ENCODE results near the gene NGFR. TPM values are rescaled to one million over a fixed set of nuclear protein-coding genes. Genes with fewer than 3 reads are reported as not detected.
"Not testable (repeated sequence)": the region's sequence is repeated elsewhere in the genome, so short reads cannot be mapped to it uniquely, and the experiment has no call there.

Gene NGFR
- polyA plus RNA-seq, 3 donors, result 2.0 to 55.6 (median 36.7) TPM

- WGBS, 3 donors, result 86 to 94% (median 89%) methylated on average over 18 to 20 of the region's 20 CpGs
- H3K27ac ChIP-seq (ENCODE audit: low read depth, low read length), result no peak overlapping the region
Observed at GRCh38 chr17:49549691-49550678, 54.9 kb downstream of the NGFR start.

GRCh38 chr17:49550764-49551163 is 55.7 kb downstream of the NGFR start:
- WGBS, 3 donors, result 91 to 96% (median 93%) methylated on average over 9 of the region's 9 CpGs
- H3K27ac ChIP-seq (ENCODE audit: low read depth, low read length), result not testable (repeated sequence)

- no peak overlapping the region for H3K27ac ChIP-seq (ENCODE audit: low read depth, low read length)
- 87 to 88% (median 88%) methylated on average over 12 of the region's 12 CpGs for WGBS, 3 donors
Observed at GRCh38 chr17:49551221-49552069, 56.4 kb downstream of the NGFR start.

- H3K27ac ChIP-seq (ENCODE audit: low read depth, low read length), result no peak overlapping the region
- 86 to 88% (median 87%) methylated on average over 27 of the region's 27 CpGs for WGBS, 3 donors
Observed at GRCh38 chr17:49552070-49552751, 57.1 kb downstream of the NGFR start.

GRCh38 chr17:49553676-49554335 is 58.7 kb downstream of the NGFR start:
- whole genome bisulfite sequencing, 3 donors, result 60 to 88% (median 64%) methylated on average over 8 of the region's 8 CpGs
- H3K27ac ChIP-seq (ENCODE audit: low read depth, low read length), result no peak overlapping the region

GRCh38 chr17:49554694-49555494 is 59.8 kb downstream of the NGFR start:
- 65 to 78% (median 78%) methylated on average over 14 of the region's 14 CpGs for WGBS, 3 donors

GRCh38 chr17:49555495-49556222 is 60.6 kb downstream of the NGFR start:
- no peak overlapping the region for H3K27ac ChIP-seq (ENCODE audit: low read depth, low read length)
- 62 to 66% (median 66%) methylated on average over 19 of the region's 19 CpGs for WGBS, 3 donors

More at GRCh38 chr17:49554694-49555494, 59.8 kb downstream of the NGFR start:
- H3K27ac ChIP-seq (ENCODE audit: low read depth, low read length), result no peak overlapping the region

- WGBS, 3 donors, result 10 to 19% (median 13%) methylated on average over 27 to 30 of the region's 30 CpGs
- H3K27ac ChIP-seq (ENCODE audit: low read depth, low read length), result no peak overlapping the region
Observed at GRCh38 chr17:49556223-49556943, 61.3 kb downstream of the NGFR start.

- WGBS, 3 donors, result 16 to 21% (median 20%) methylated on average over 9 of the region's 9 CpGs
- no peak overlapping the region for H3K27ac ChIP-seq (ENCODE audit: low read depth, low read length)
Observed at GRCh38 chr17:49557312-49558024, 62.4 kb downstream of the NGFR start.

Other genes starting within 250 kb of the NGFR start
- gene ZNF652, start 133.0 kb upstream of the NGFR start, polyA plus RNA-seq, result 10 to 100 TPM in 1 of 3 donors, 1 to 10 TPM in 2; 4.2 to 10.3 (median 4.6) TPM
- gene PHB1, start 80.4 kb upstream of the NGFR start, polyA plus RNA-seq, result 100 to 1,000 TPM in 2 of 3 donors, 10 to 100 TPM in 1; 85.7 to 212 (median 133) TPM
- gene NXPH3, start 80.6 kb downstream of the NGFR start, polyA plus RNA-seq, result 1 to 10 TPM in 2 of 3 donors, under 1 TPM in 1; 0.26 to 6.1 (median 1.5) TPM
- 10 to 100 TPM; 23.1 to 36.8 (median 23.4) TPM for gene SPOP, start 182.8 kb downstream of the NGFR start, polyA plus RNA-seq
- 10 to 100 TPM; 20.2 to 38.5 (median 21.7) TPM for gene SLC35B1, start 212.7 kb downstream of the NGFR start, polyA plus RNA-seq

Measured in adipose tissue (tissue), 3 donors.